B cell (primary cell): ENCODE measurements around the gene PREP.

Experiments used
- EZH2 ChIP-seq: IDR thresholded peaks from 2 replicates; pipeline ENCODE4 v1.6.1; 2012; ENCODE audit warnings: borderline replicate concordance, low read depth, mild to moderate bottlenecking, moderate library complexity, low read length; ENCODE audit not compliant: insufficient read depth, poor library complexity, severe bottlenecking
- TF ChIP-seq, protein P1 (sequence below): fragments of 200-600 bp; IDR thresholded peaks from one replicate; pipeline ENCODE4 v1.8.0; 2022; ENCODE audit warnings: antibody characterized with exemption, mild to moderate bottlenecking

DNA sequence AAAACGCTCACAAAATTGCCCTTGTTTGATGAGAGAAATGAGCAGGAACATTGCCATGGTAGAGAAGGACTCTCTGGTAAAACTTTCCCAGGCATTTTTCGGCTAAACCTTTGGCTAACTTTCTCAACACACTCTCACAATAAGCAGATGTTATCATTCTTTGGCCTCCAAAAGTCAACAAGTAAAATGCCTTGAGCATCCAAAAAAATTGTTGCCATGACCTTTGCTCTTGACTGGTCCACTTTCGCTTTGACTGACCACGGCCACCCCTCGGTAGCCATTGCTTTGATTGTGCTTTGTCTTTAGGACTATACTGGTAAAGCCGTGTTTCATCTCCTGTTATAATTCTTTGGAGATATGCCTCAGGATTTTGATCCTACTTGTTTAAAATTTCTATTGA is 41.1 kb upstream of the PREP start:
- TF ChIP-seq, protein P1, sequence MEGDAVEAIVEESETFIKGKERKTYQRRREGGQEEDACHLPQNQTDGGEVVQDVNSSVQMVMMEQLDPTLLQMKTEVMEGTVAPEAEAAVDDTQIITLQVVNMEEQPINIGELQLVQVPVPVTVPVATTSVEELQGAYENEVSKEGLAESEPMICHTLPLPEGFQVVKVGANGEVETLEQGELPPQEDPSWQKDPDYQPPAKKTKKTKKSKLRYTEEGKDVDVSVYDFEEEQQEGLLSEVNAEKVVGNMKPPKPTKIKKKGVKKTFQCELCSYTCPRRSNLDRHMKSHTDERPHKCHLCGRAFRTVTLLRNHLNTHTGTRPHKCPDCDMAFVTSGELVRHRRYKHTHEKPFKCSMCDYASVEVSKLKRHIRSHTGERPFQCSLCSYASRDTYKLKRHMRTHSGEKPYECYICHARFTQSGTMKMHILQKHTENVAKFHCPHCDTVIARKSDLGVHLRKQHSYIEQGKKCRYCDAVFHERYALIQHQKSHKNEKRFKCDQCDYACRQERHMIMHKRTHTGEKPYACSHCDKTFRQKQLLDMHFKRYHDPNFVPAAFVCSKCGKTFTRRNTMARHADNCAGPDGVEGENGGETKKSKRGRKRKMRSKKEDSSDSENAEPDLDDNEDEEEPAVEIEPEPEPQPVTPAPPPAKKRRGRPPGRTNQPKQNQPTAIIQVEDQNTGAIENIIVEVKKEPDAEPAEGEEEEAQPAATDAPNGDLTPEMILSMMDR = no peak
- TF ChIP-seq EZH2 = no peak
